ENCODE data around the gene ZFYVE16. TPM values are rescaled to one million over a fixed set of nuclear protein-coding genes. Genes with fewer than 3 reads are reported as not detected.

ZFYVE16 gene
- total and polyA plus RNA-seq, 2 donors (not counting 1 experiment from before 2014, with no cell fraction given) = 12.9 to 34.2 TPM

DNA sequence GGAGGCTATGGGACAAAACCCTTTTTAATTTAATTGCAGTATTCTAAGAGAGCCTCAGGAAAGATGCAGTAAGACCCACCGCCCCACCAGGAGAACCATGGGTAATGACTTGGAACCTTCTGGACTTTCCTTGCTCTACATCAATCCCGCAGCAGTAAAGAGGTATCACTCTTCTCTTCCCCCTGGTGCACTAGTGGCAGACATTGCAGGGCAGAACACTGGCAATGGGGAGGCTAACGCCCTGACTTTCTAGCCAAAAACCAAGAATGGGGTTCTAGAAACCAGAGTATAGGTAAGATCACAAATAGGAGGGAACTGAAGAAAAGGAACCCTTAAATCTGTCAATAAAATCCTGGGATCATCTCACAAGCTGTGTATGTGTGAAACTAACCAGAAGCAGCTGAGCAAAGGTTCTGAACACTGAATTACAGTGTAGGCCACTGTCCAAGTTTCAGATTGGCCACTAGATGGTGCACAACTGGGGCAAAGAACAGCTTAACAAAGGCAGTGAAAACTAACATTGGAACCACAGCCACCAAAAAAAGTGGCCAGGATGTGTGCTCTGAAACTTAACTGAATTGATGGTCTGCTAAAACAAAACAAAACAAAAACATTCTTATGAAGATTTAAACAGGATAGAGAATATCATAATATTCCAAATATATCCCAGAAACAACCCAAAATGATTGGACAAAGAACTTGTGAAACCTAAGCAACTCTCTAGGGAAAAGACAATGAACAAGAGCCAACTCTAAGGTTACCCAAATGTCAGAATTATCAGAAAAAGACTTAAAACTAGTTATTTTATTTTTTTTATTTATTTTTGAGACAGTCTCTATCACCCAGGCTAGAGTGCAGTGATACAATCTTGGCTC lies 73.4 kb downstream of the ZFYVE16 start:
- Histone ChIP-seq H3K9me3 (ENCODE audit: control insufficient read depth, insufficient read depth, low read depth, low read length) (no peaks in the 10 kb centered on the region), H3K27ac (ENCODE audit: insufficient read depth, low read length) (no peak overlapping the region), H4K20me1 (ENCODE audit: control insufficient read depth, extremely low read depth, insufficient read depth, low read length) (no peaks in the 10 kb centered on the region), H3K9ac (ENCODE audit: insufficient read depth, low read length) (no peak overlapping the region), H3K4me2 (ENCODE audit: extremely low read depth, insufficient read depth, low read length) (no peak overlapping the region), H3K4me3 (replicated peaks in 1 of 4; ENCODE audit: control extremely low read depth in 1 of 4, insufficient read depth in 1 of 4, low read depth in 3 of 4, low read length in 4 of 4) (no peak overlapping the region), H3K27me3 (ENCODE audit: control insufficient read depth, insufficient read depth, low read length) (no peaks in the 10 kb centered on the region), H2AFZ (ENCODE audit: low read length) (no peak overlapping the region), H3K79me2 (ENCODE audit: control insufficient read depth, insufficient read depth, low read length) (no peaks in the 10 kb centered on the region), H3K4me1 (ENCODE audit: control insufficient read depth, extremely low read depth, insufficient read depth, low read length) (no peaks in the 10 kb centered on the region), H3K36me3 (ENCODE audit: control insufficient read depth, insufficient read depth, low read length) (no peaks in the 10 kb centered on the region)
- TF ChIP-seq, protein P1, sequence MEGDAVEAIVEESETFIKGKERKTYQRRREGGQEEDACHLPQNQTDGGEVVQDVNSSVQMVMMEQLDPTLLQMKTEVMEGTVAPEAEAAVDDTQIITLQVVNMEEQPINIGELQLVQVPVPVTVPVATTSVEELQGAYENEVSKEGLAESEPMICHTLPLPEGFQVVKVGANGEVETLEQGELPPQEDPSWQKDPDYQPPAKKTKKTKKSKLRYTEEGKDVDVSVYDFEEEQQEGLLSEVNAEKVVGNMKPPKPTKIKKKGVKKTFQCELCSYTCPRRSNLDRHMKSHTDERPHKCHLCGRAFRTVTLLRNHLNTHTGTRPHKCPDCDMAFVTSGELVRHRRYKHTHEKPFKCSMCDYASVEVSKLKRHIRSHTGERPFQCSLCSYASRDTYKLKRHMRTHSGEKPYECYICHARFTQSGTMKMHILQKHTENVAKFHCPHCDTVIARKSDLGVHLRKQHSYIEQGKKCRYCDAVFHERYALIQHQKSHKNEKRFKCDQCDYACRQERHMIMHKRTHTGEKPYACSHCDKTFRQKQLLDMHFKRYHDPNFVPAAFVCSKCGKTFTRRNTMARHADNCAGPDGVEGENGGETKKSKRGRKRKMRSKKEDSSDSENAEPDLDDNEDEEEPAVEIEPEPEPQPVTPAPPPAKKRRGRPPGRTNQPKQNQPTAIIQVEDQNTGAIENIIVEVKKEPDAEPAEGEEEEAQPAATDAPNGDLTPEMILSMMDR (conservative IDR thresholded peaks at IDR 0.05 in 1 of 2, IDR thresholded peaks at IDR 0.05 in 1 of 2; ENCODE audit: low read depth in 1 of 2, low read length in 2 of 2) = peak; percentile 67 to 91
- TF ChIP-seq EZH2 (IDR thresholded peaks at IDR 0.05; ENCODE audit: low read length, missing control alignments) = no peak
- peak; percentile 49 to 69 for DNase-seq (ENCODE audit: low read depth in 2 of 2)

DNA sequence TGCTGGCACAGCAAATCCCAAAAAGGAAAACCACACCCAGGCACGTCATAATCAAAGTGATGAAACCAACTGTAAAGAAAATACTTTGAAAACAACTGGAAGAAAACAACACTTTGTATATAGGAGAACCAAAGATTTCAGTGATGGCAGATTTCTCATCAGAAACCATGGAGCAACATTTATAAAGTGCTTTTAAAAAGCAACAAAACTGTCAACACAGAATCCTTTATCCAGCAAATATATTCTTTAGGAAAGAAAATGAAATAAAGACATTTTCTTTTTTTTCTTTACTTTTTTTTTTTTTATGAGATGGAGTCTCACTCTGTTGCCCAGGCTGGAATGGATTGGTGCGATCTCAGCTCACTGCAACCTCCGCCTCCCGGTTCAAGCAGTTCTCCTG lies 74.7 kb downstream of the ZFYVE16 start:
- Histone ChIP-seq H3K36me3 (ENCODE audit: control insufficient read depth, insufficient read depth, low read length) (no peaks in the 10 kb centered on the region), H3K9ac (ENCODE audit: insufficient read depth, low read length) (no peak overlapping the region), H3K27me3 (ENCODE audit: control insufficient read depth, insufficient read depth, low read length) (no peaks in the 10 kb centered on the region), H2AFZ (ENCODE audit: low read length) (no peak overlapping the region), H3K4me2 (ENCODE audit: extremely low read depth, insufficient read depth, low read length) (no peak overlapping the region), H3K79me2 (ENCODE audit: control insufficient read depth, insufficient read depth, low read length) (no peaks in the 10 kb centered on the region), H3K9me3 (ENCODE audit: control insufficient read depth, insufficient read depth, low read depth, low read length) (no peaks in the 10 kb centered on the region), H3K4me1 (ENCODE audit: control insufficient read depth, extremely low read depth, insufficient read depth, low read length) (no peaks in the 10 kb centered on the region), H4K20me1 (ENCODE audit: control insufficient read depth, extremely low read depth, insufficient read depth, low read length) (no peaks in the 10 kb centered on the region), H3K27ac (ENCODE audit: insufficient read depth, low read length) (no peak overlapping the region), H3K4me3 (replicated peaks in 1 of 4; ENCODE audit: control extremely low read depth in 1 of 4, insufficient read depth in 1 of 4, low read depth in 3 of 4, low read length in 4 of 4) (no peak overlapping the region)
- TF ChIP-seq, protein P1 (conservative IDR thresholded peaks at IDR 0.05 in 1 of 2, IDR thresholded peaks at IDR 0.05 in 1 of 2; ENCODE audit: low read depth in 1 of 2, low read length in 2 of 2) = no peak
- TF ChIP-seq EZH2 (IDR thresholded peaks at IDR 0.05; ENCODE audit: low read length, missing control alignments) = no peak
- peak in 1 of 2 donors; percentile 18 for DNase-seq (ENCODE audit: low read depth in 2 of 2)

DNA sequence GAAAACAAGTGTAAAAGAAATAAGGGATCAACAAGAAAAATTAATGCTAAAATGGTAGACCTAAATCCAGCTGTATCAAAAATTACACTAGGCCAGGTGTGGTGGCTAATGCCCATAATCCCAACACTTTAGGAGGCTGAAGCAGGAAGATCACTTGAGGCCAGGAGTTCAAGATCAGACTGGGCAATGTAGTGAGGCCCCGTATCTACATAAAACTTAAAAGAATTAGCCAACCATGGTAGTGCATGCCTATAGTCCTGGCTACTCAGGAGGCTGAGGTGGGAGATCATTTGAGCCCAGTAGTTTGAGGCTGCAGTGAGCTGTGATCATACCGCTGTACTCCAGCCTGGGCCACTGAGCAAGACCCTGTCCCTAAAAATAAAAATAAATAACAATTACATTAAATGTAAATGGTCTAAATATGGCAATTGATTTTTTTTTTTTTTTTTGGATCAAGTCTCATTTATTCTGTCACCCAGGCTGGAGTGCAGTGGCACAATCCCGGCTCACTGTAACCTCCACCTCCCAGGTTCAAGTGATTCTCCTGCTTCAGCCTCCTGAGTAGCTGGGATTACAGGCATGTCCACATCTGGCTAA lies 75.9 kb downstream of the ZFYVE16 start:
- Histone ChIP-seq H3K9ac (ENCODE audit: insufficient read depth, low read length) (no peak overlapping the region), H3K36me3 (ENCODE audit: control insufficient read depth, insufficient read depth, low read length) (no peaks in the 10 kb centered on the region), H3K4me2 (ENCODE audit: extremely low read depth, insufficient read depth, low read length) (no peak overlapping the region), H3K27me3 (ENCODE audit: control insufficient read depth, insufficient read depth, low read length) (no peaks in the 10 kb centered on the region), H3K27ac (ENCODE audit: insufficient read depth, low read length) (no peak overlapping the region), H3K9me3 (ENCODE audit: control insufficient read depth, insufficient read depth, low read depth, low read length) (no peaks in the 10 kb centered on the region), H4K20me1 (ENCODE audit: control insufficient read depth, extremely low read depth, insufficient read depth, low read length) (no peaks in the 10 kb centered on the region), H3K79me2 (ENCODE audit: control insufficient read depth, insufficient read depth, low read length) (no peaks in the 10 kb centered on the region), H3K4me3 (replicated peaks in 1 of 4; ENCODE audit: control extremely low read depth in 1 of 4, insufficient read depth in 1 of 4, low read depth in 3 of 4, low read length in 4 of 4) (no peak overlapping the region), H2AFZ (ENCODE audit: low read length) (no peak overlapping the region), H3K4me1 (ENCODE audit: control insufficient read depth, extremely low read depth, insufficient read depth, low read length) (no peaks in the 10 kb centered on the region)
- TF ChIP-seq, protein P1 (conservative IDR thresholded peaks at IDR 0.05 in 1 of 2, IDR thresholded peaks at IDR 0.05 in 1 of 2; ENCODE audit: low read depth in 1 of 2, low read length in 2 of 2) = no peak
- no peak for TF ChIP-seq EZH2 (IDR thresholded peaks at IDR 0.05; ENCODE audit: low read length, missing control alignments)
- no peak for DNase-seq (ENCODE audit: low read depth in 2 of 2)
